ENCODE results near the gene FTSJ3. TPM values are rescaled to one million over a fixed set of nuclear protein-coding genes. Genes with fewer than 3 reads are reported as not detected.

FTSJ3 gene
- total and polyA plus RNA-seq, 11 donors: 12.5 to 46.5 (median 25.7) TPM

DNA sequence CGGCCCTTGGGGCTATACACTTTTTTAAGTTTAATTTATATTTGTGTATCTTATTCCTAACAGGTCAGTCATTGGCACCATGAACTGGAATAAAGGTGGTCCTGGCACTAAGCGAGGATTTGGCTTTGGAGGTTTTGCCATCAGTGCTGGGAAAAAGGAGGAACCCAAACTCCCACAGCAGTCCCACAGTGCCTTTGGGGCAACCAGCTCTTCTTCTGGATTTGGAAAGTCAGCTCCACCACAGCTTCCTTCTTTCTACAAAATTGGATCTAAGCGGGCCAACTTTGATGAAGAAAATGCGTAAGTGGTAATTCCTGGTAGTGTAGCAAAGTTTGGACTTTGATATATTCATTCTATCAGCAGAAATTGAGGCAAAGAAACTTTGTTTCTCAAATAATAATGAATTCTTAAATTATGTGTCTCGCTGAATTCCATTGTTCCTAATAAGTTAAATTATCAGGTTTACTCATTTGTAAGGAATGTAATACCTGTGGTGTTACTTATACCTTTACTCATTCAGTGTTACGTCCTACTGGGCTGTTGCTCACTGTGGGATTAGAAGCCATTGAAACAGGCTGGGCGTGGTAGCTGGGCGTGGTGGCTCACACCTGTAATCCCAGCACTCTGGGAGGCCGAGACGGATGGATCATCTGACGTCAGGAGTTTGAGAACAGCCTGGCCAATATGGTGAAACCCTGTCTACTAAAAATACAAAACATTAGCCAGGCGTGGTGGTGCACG, 40.3 kb downstream of the FTSJ3 start:
- Histone ChIP-seq H3K4me1 (peaks cover 0 to 7% (median 0%) of the 10 kb centered on the region in 12 donors), H3K4me3 (no peak overlapping the region), H3K9me3 (no peaks in the 10 kb centered on the region), H3K36me3 (peaks cover 0 to 97% (median 87%) of the 10 kb centered on the region in 9 donors), H3K27me3 (no peaks in the 10 kb centered on the region), H3K27ac (no peak overlapping the region)
- WGBS, 4 donors: 95 to 97% (median 96%) methylated on average over 13 of the region's 13 CpGs
- TF ChIP-seq, protein P1, sequence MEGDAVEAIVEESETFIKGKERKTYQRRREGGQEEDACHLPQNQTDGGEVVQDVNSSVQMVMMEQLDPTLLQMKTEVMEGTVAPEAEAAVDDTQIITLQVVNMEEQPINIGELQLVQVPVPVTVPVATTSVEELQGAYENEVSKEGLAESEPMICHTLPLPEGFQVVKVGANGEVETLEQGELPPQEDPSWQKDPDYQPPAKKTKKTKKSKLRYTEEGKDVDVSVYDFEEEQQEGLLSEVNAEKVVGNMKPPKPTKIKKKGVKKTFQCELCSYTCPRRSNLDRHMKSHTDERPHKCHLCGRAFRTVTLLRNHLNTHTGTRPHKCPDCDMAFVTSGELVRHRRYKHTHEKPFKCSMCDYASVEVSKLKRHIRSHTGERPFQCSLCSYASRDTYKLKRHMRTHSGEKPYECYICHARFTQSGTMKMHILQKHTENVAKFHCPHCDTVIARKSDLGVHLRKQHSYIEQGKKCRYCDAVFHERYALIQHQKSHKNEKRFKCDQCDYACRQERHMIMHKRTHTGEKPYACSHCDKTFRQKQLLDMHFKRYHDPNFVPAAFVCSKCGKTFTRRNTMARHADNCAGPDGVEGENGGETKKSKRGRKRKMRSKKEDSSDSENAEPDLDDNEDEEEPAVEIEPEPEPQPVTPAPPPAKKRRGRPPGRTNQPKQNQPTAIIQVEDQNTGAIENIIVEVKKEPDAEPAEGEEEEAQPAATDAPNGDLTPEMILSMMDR (IDR thresholded peaks at IDR 0.05): no peak
- no peak for TF ChIP-seq POLR2A (IDR thresholded peaks at IDR 0.05)
- ATAC-seq (no peak), DNase-seq (no peak)
- intact Hi-C loops (cut with DNase I): no loop called here

GRCh38 chr17:63786117-63786516, 41.3 kb downstream of the FTSJ3 start:
- Histone ChIP-seq H3K27ac (no peak overlapping the region), H3K36me3 (peaks cover 0 to 93% (median 79%) of the 10 kb centered on the region in 9 donors), H3K27me3 (no peaks in the 10 kb centered on the region), H3K4me3 (no peak overlapping the region), H3K9me3 (no peaks in the 10 kb centered on the region), H3K4me1 (peaks cover 0 to 7% (median 0%) of the 10 kb centered on the region in 12 donors)
- no peak for DNase-seq
- intact Hi-C loops (cut with DNase I): no loop called here
- WGBS, 4 donors: 97 to 100% (median 100%) methylated on average over 1 of the region's 1 CpG
- no peak for ATAC-seq
- TF ChIP-seq, protein P1 (IDR thresholded peaks at IDR 0.05): no peak
- TF ChIP-seq POLR2A (IDR thresholded peaks at IDR 0.05): no peak

DNA sequence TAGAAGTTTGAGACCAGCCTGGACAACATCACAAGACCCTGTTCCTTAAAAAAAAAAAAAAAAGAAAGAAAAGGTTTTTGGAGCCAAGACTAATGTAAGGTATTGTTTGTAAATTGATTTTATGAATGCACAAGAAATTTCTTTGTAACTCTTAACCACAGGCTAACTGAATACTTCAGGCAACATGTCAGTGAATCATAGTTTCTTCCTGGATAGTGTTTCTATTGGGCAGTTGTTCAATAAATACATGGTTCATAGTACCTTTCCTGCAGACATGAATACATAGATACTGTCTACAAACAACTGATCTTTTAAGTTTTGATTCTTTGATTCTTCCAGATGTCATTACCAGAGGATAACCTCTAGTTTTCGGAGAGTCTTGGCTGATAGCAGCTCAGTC, 41.9 kb downstream of the FTSJ3 start:
- DNase-seq (no peak), ATAC-seq (no peak)
- Histone ChIP-seq H3K9me3 (no peaks in the 10 kb centered on the region), H3K36me3 (peaks cover 0 to 92% (median 77%) of the 10 kb centered on the region in 9 donors), H3K27ac (no peak overlapping the region), H3K27me3 (no peaks in the 10 kb centered on the region), H3K4me3 (no peak overlapping the region), H3K4me1 (peaks cover 0 to 11% (median 0%) of the 10 kb centered on the region in 12 donors)
- WGBS, 4 donors: 92 to 98% (median 94%) methylated on average over 1 of the region's 1 CpG
- TF ChIP-seq, protein P1 (IDR thresholded peaks at IDR 0.05): no peak
- no peak for TF ChIP-seq POLR2A (IDR thresholded peaks at IDR 0.05)
- intact Hi-C loops (cut with DNase I): no loop called here

GRCh38 chr17:63783522-63783921, 43.9 kb downstream of the FTSJ3 start:
- H3K27ac ChIP-seq: no peak overlapping the region
- H3K27me3 ChIP-seq: no peaks in the 10 kb centered on the region
- peaks cover 0 to 89% (median 65%) of the 10 kb centered on the region in 9 donors for H3K36me3 ChIP-seq
- 75 to 92% (median 83%) methylated on average over 6 of the region's 6 CpGs for WGBS, 4 donors
- intact Hi-C loops (cut with DNase I): no loop called here
- H3K4me1 ChIP-seq: peaks cover 0 to 24% (median 1%) of the 10 kb centered on the region in 12 donors
- ATAC-seq (no peak), DNase-seq (no peak)
- no peaks in the 10 kb centered on the region for H3K9me3 ChIP-seq
- no peak for TF ChIP-seq POLR2A (IDR thresholded peaks at IDR 0.05)
- TF ChIP-seq, protein P1 (IDR thresholded peaks at IDR 0.05): no peak
- no peak overlapping the region for H3K4me3 ChIP-seq

All from heart left ventricle (tissue), 16 donors.